Fibroblast of lung (primary cell): ENCODE measurements around the gene CTF1. TPM values are rescaled to one million over a fixed set of nuclear protein-coding genes. Genes with fewer than 3 reads are reported as not detected.
"Not testable (repeated sequence)": the region's sequence is repeated elsewhere in the genome, so short reads cannot be mapped to it uniquely, and the experiment has no call there.

ENCODE experiments used
- DNase-seq, 2 donors: peaks; one replicate each; pipeline versions ENCODE4 v3.0.0 to v3.0.0-alpha.2; 2010; ENCODE audit warnings: low read depth in 2 of 2
- H2AFZ ChIP-seq: 2 replicates; pipeline ENCODE4 v1.5.1; 2012; ENCODE audit warnings: low read length, control low read depth, inconsistent platforms
- H3K27ac ChIP-seq: 2 replicates; pipeline ENCODE4 v1.5.1; 2011; ENCODE audit warnings: low read length, control low read depth; ENCODE audit not compliant: insufficient read depth
- H3K27me3 ChIP-seq: 2 replicates; pipeline ENCODE4 v1.5.1; 2011; ENCODE audit warnings: mild to moderate bottlenecking, low read length; ENCODE audit not compliant: control insufficient read depth, insufficient read depth
- H3K36me3 ChIP-seq: 2 replicates; pipeline ENCODE4 v1.5.1; 2011; ENCODE audit warnings: low read length; ENCODE audit not compliant: control insufficient read depth, insufficient read depth
- H3K4me1 ChIP-seq: 2 replicates; pipeline ENCODE4 v1.5.1; 2011; ENCODE audit warnings: low read length; ENCODE audit not compliant: control insufficient read depth, insufficient read depth; ENCODE audit errors: extremely low read depth
- H3K4me2 ChIP-seq: 2 replicates; pipeline ENCODE4 v1.5.1; 2011; ENCODE audit warnings: low read length, control low read depth; ENCODE audit not compliant: insufficient read depth; ENCODE audit errors: extremely low read depth
- H3K4me3 ChIP-seq, 4 experiments: fragments of 200-600 bp in 1 of 4; sonication (generic) in 1 of 4; replicated peaks in 1 of 4; 2 replicates each; pipeline ENCODE4 v1.5.1; 2011 to 2016; ENCODE audit warnings: low read length in 4 of 4, low read depth in 3 of 4, mild to moderate bottlenecking in 3 of 4, control low read depth in 2 of 4, inconsistent platforms in 1 of 4, mixed read lengths in 1 of 4; ENCODE audit not compliant: insufficient read depth in 1 of 4; ENCODE audit errors: control extremely low read depth in 1 of 4
- H3K79me2 ChIP-seq: 2 replicates; pipeline ENCODE4 v1.5.1; 2012; ENCODE audit warnings: mild to moderate bottlenecking, low read length, inconsistent platforms; ENCODE audit not compliant: control insufficient read depth, insufficient read depth
- H3K9ac ChIP-seq: 2 replicates; pipeline ENCODE4 v1.5.1; 2011; ENCODE audit warnings: mild to moderate bottlenecking, low read length, control low read depth; ENCODE audit not compliant: insufficient read depth
- H3K9me3 ChIP-seq: 2 replicates; pipeline ENCODE4 v1.5.1; 2012; ENCODE audit warnings: low read depth, low read length; ENCODE audit not compliant: control insufficient read depth, insufficient read depth
- H4K20me1 ChIP-seq: 2 replicates; pipeline ENCODE4 v1.5.1; 2011; ENCODE audit warnings: low read length; ENCODE audit not compliant: control insufficient read depth, insufficient read depth; ENCODE audit errors: extremely low read depth
- CTCF ChIP-seq, 2 donors: IDR thresholded peaks in 1 of 2; conservative IDR thresholded peaks in 1 of 2; 1 replicate in 1 of 2; 2 replicates in 1 of 2; pipeline ENCODE4 v1.5.1; 2011 to 2012; ENCODE audit warnings: low read length in 2 of 2, control low read depth in 1 of 2, inconsistent platforms in 1 of 2, low read depth in 1 of 2, mild to moderate bottlenecking in 1 of 2
- EZH2 ChIP-seq: IDR thresholded peaks from 2 replicates; pipeline ENCODE4 v1.5.1; 2012; ENCODE audit warnings: low read length, control low read depth, mild to moderate bottlenecking; ENCODE audit errors: missing control alignments
- polyA plus RNA-seq, 2 donors: library from polyadenylated mRNA; depleted of rRNA in 1 of 2; stranded (reverse) in 1 of 2; unstranded in 1 of 2; fragments of >200 nt; gene quantifications; 2 replicates each; pipeline ENCODE4 v1.2.1, GENCODE V29; 2011 to 2012; ENCODE audit warnings: missing spikeins in 1 of 2
- total RNA-seq: library from RNA; depleted of rRNA; stranded (reverse); fragments of >200 nt; gene quantifications from 2 replicates; pipeline ENCODE4 v1.2.1, GENCODE V29; 2014

Gene CTF1
- total and polyA plus RNA-seq, 2 donors (not counting 1 experiment from before 2014, with no cell fraction given), result 5.3 to 8.8 TPM

- TF ChIP-seq EZH2 (no peak), CTCF (conservative IDR thresholded peaks at IDR 0.05 in 1 of 2, IDR thresholded peaks at IDR 0.05 in 1 of 2; ENCODE audit: low read depth in 1 of 2, low read length in 2 of 2) (no peak)
- H3K9me3 ChIP-seq, result no peaks in the 10 kb centered on the region
- H3K9ac ChIP-seq, result no peak overlapping the region
- H3K79me2 ChIP-seq, result no peaks in the 10 kb centered on the region
- DNase-seq, result no peak
- H3K4me2 ChIP-seq, result no peak overlapping the region
- H3K27ac ChIP-seq, result no peak overlapping the region
- no peaks in the 10 kb centered on the region for H4K20me1 ChIP-seq
- peaks cover 4% of the 10 kb centered on the region for H3K4me1 ChIP-seq
- no peak overlapping the region for H2AFZ ChIP-seq
- no peaks in the 10 kb centered on the region for H3K27me3 ChIP-seq
- peaks cover 14% of the 10 kb centered on the region for H3K36me3 ChIP-seq
- H3K4me3 ChIP-seq, result no peak overlapping the region
Measured at GRCh38 chr16:30937692-30938091, 41.3 kb downstream of the CTF1 start.

DNA sequence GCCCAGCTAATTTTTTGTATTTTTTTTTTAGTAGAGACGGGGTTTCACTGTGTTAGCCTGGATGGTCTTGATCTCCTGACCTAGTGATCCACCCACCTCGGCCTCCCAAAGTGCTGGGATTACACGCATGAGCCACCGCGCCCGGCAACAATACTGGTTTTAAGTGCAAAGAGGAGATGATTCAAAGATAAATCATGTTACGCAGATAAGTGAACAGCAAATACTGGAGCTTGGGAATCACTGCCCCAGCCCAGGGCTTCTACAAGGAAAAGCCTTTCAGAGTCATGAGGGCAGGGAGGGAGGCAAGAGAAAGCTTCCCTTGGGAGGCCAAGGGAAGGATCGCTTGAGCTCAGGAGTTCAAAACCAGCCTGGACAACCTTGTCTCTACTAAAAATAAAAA is 43.2 kb downstream of the CTF1 start:
- peaks cover 21% of the 10 kb centered on the region for H3K36me3 ChIP-seq
- not testable (repeated sequence) for H3K4me1 ChIP-seq, H3K4me3 ChIP-seq, H4K20me1 ChIP-seq, H3K27me3 ChIP-seq, H3K9me3 ChIP-seq, H3K9ac ChIP-seq, H2AFZ ChIP-seq, H3K27ac ChIP-seq, H3K4me2 ChIP-seq, H3K79me2 ChIP-seq
- DNase-seq, result peak in 1 of 2 donors; percentile 40

DNA sequence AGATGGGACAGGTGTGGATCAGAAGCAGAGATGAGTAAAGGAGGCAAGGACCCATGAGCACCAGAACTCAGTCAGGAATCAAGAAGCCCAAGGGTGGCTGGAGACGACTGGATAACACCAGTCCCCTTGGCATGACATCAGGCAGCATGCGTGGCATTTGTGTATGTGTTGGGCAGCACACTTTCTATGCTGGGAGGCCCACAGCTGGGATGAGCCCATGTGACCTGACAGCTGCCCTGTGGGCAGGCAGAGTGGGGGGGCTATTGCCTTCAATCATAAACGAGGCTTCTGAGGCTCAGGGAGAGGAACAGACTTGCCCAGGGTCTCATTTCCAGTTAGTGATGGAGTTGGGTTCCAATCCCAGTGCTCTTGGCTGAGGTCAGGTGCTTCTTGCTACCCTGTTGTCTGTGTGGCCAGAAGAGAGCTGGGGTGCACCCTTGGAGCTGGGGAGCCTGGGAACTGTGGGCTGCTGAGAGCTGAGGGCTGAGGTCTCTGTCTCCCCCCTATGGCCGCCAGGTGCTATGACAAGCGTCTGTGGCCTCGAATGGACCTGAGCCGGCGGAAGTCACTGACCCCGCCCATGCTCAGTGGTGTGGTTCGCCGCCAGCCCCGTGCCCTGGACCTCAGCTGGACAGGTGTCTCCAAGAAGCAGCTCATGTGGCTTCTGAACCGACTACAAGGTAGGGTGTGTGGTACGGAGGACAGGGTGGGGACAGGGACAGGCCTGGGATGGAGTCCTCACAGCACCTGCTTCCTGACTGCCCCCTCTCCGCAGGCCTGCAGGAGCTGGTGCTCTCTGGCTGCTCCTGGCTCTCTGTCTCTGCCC is 45.4 kb downstream of the CTF1 start:
- H3K27me3 ChIP-seq, result no peaks in the 10 kb centered on the region
- H2AFZ ChIP-seq, result no peak overlapping the region
- no peaks in the 10 kb centered on the region for H3K79me2 ChIP-seq
- peaks cover 19% of the 10 kb centered on the region for H3K36me3 ChIP-seq
- H3K9me3 ChIP-seq, result no peaks in the 10 kb centered on the region
- peak; percentile 50 to 56 for DNase-seq
- no peak overlapping the region for H3K4me3 ChIP-seq
- H3K4me1 ChIP-seq, result peaks cover 4% of the 10 kb centered on the region
- H4K20me1 ChIP-seq, result no peaks in the 10 kb centered on the region
- peak overlapping the region; percentile 1 for H3K27ac ChIP-seq
- peak; percentile 77 to 88 for TF ChIP-seq CTCF (conservative IDR thresholded peaks at IDR 0.05 in 1 of 2, IDR thresholded peaks at IDR 0.05 in 1 of 2; ENCODE audit: low read depth in 1 of 2, low read length in 2 of 2)
- TF ChIP-seq EZH2, result no peak
- H3K9ac ChIP-seq, result no peak overlapping the region
- H3K4me2 ChIP-seq, result no peak overlapping the region
